ENCODE results near the gene NOL4L. TPM values are rescaled to one million over a fixed set of nuclear protein-coding genes. Genes with fewer than 3 reads are reported as not detected.
A peak's percentile ranks its signal among the peaks of the same experiment; 100 is the strongest.

Gene NOL4L
- total RNA-seq, 2 donors from 2014 or later = 39.6 to 50.7 TPM

DNA sequence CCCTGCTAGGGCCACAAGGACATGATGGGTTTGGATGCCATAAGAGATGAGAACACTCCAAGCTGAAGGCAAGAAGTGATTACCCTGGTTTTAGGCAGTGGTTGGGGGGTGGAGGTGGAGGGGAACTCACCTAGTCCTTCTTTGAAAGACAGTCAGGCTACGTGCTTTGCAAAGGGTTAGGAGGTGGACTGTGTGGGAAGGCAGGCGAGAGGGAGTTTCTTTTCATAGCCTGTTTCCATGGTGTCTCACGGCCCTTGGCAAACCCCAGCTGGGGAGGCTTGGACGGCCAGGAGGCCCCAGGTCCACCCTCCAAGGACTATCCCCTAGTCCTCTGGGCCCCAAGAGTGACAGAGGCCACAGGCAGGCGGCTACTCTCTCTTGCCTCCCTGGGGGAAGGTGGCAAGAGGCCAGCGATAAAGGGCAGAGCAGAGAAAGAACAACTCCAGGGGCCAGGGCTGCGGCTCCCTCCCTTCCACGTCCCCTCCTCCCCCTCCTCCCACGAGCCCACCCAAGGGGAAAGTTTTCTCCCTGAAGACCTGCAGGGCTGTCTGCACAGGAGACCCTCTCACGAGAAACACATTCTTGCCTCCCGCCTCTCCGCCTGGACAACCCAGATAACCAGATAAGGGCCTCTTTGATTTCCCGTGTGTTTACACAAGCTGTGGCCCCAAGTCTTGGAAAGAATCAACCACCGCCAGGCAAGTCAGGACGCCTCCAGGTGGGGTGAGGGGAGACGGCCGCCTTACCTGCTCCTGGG is 74.4 kb downstream of the NOL4L start:
- Histone ChIP-seq H3K27me3 (ENCODE audit: control insufficient read depth, insufficient read depth, low read length, poor library complexity, severe bottlenecking) (no peaks in the 10 kb centered on the region), H3K4me1 (ENCODE audit: control insufficient read depth, insufficient read depth, low read length) (peaks cover 6% of the 10 kb centered on the region), H3K9ac (ENCODE audit: extremely low read depth, low read length, poor library complexity, severe bottlenecking) (no peak overlapping the region), H3K27ac (ENCODE audit: low read depth, low read length) (peak overlapping the region; percentile 50), H3K9me3 (ENCODE audit: control insufficient read depth, low read length) (no peaks in the 10 kb centered on the region), H3K36me3 (ENCODE audit: control insufficient read depth, insufficient read depth, low read length) (no peaks in the 10 kb centered on the region), H3K4me3 (ENCODE audit: low read length) (no peak overlapping the region)
- H3K4me3 Mint-ChIP-seq = no peak overlapping the region
- H3K9me3 Mint-ChIP-seq = no peaks in the 10 kb centered on the region
- no peak overlapping the region for H3K27ac Mint-ChIP-seq
- WGBS, 2 experiments (ENCODE audit: insufficient coverage in 1 of 2, insufficient read length in 1 of 2) = 68 to 71% methylated on average over 5 to 17 of the region's 17 CpGs
- DNase-seq = peak; percentile 63
- H3K4me1 Mint-ChIP-seq = peaks cover 37% of the 10 kb centered on the region
- H3K36me3 Mint-ChIP-seq (ENCODE audit: low read depth) = no peaks in the 10 kb centered on the region
- H3K27me3 Mint-ChIP-seq (ENCODE audit: insufficient read depth) = peaks cover 15% of the 10 kb centered on the region
- peak; percentile 25 for TF ChIP-seq CTCF (conservative IDR thresholded peaks at IDR 0.05)

GRCh38 chr20:32510120-32510600 is 75.0 kb downstream of the NOL4L start:
- 93 to 94% methylated on average over 14 to 15 of the region's 15 CpGs for WGBS, 2 experiments (ENCODE audit: insufficient coverage in 1 of 2, insufficient read length in 1 of 2)
- Histone ChIP-seq H3K4me1 (ENCODE audit: control insufficient read depth, insufficient read depth, low read length) (peaks cover 6% of the 10 kb centered on the region), H3K27me3 (ENCODE audit: control insufficient read depth, insufficient read depth, low read length, poor library complexity, severe bottlenecking) (no peaks in the 10 kb centered on the region), H3K36me3 (ENCODE audit: control insufficient read depth, insufficient read depth, low read length) (no peaks in the 10 kb centered on the region), H3K9me3 (ENCODE audit: control insufficient read depth, low read length) (no peaks in the 10 kb centered on the region), H3K27ac (ENCODE audit: low read depth, low read length) (no peak overlapping the region), H3K9ac (ENCODE audit: extremely low read depth, low read length, poor library complexity, severe bottlenecking) (no peak overlapping the region), H3K4me3 (ENCODE audit: low read length) (no peak overlapping the region)
- Mint-ChIP-seq H3K4me3 (no peak overlapping the region), H3K9me3 (no peaks in the 10 kb centered on the region), H3K36me3 (ENCODE audit: low read depth) (no peaks in the 10 kb centered on the region), H3K27ac (no peak overlapping the region), H3K4me1 (peaks cover 39% of the 10 kb centered on the region), H3K27me3 (ENCODE audit: insufficient read depth) (peaks cover 12% of the 10 kb centered on the region)
- TF ChIP-seq CTCF (conservative IDR thresholded peaks at IDR 0.05) = no peak
- peak; percentile 42 for DNase-seq

DNA sequence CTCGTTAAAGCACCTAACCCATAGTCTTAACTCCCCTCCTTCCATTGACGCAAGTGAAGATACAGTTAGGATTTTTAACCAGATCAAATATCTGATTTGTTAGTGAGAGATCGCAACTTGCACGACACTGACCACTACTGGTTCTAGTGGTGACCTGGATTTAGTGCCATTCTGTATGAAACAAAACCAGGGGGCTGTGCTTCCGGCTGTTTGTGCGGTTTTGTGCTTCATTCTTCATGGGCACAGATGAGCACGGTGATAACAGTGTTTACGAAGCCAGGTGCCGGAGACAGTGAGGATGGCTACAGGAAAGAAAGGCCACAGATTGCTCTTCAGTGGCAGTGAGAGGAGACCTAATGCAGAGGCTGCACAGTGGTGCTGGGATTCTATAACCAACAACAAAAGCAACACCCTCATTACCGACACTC is 75.5 kb downstream of the NOL4L start:
- Histone ChIP-seq H3K27me3 (ENCODE audit: control insufficient read depth, insufficient read depth, low read length, poor library complexity, severe bottlenecking) (no peaks in the 10 kb centered on the region), H3K9ac (ENCODE audit: extremely low read depth, low read length, poor library complexity, severe bottlenecking) (no peak overlapping the region), H3K36me3 (ENCODE audit: control insufficient read depth, insufficient read depth, low read length) (no peaks in the 10 kb centered on the region), H3K4me3 (ENCODE audit: low read length) (no peak overlapping the region), H3K27ac (ENCODE audit: low read depth, low read length) (no peak overlapping the region), H3K4me1 (ENCODE audit: control insufficient read depth, insufficient read depth, low read length) (peaks cover 6% of the 10 kb centered on the region), H3K9me3 (ENCODE audit: control insufficient read depth, low read length) (no peaks in the 10 kb centered on the region)
- DNase-seq = peak; percentile 51
- H3K9me3 Mint-ChIP-seq = no peaks in the 10 kb centered on the region
- no peak overlapping the region for H3K27ac Mint-ChIP-seq
- H3K36me3 Mint-ChIP-seq (ENCODE audit: low read depth) = no peaks in the 10 kb centered on the region
- WGBS, 2 experiments (ENCODE audit: insufficient coverage in 1 of 2, insufficient read length in 1 of 2) = 91 to 98% methylated on average over 7 to 10 of the region's 10 CpGs
- peaks cover 41% of the 10 kb centered on the region for H3K4me1 Mint-ChIP-seq
- H3K27me3 Mint-ChIP-seq (ENCODE audit: insufficient read depth) = peaks cover 7% of the 10 kb centered on the region
- no peak overlapping the region for H3K4me3 Mint-ChIP-seq
- TF ChIP-seq CTCF (conservative IDR thresholded peaks at IDR 0.05) = peak; percentile 53

Measured in endodermal cell (in vitro differentiated cells).